Nephron progenitor cell (in vitro differentiated cells): Measurements from ENCODE around the gene RBM45.

Experiments used
- DNase-seq: peaks from one replicate; pipeline ENCODE4 v3.0.0; 2021
- H3K27ac Mint-ChIP-seq: 2 replicates; pipeline ENCODE4 v1.8.0; 2021; ENCODE audit warnings: mild to moderate bottlenecking, moderate library complexity, mixed read lengths
- H3K27me3 Mint-ChIP-seq: 2 replicates; pipeline ENCODE4 v1.8.0; 2021; ENCODE audit warnings: mild to moderate bottlenecking, low read depth, mixed read lengths; ENCODE audit not compliant: poor library complexity
- H3K36me3 Mint-ChIP-seq: 2 replicates; pipeline ENCODE4 v1.8.0; 2021; ENCODE audit warnings: low read depth, mixed read lengths
- H3K4me1 Mint-ChIP-seq: 2 replicates; pipeline ENCODE4 v1.8.0; 2021; ENCODE audit warnings: mixed read lengths
- H3K4me3 Mint-ChIP-seq: 2 replicates; pipeline ENCODE4 v1.8.0; 2021; ENCODE audit warnings: mild to moderate bottlenecking, moderate library complexity, mixed read lengths
- H3K9me3 Mint-ChIP-seq: 2 replicates; pipeline ENCODE4 v1.8.0; 2021; ENCODE audit warnings: mild to moderate bottlenecking, moderate library complexity, mixed read lengths
- CTCF ChIP-seq: fragments of 200-600 bp; sonication (generic); IDR thresholded peaks from 2 replicates; pipeline ENCODE4 v1.5.0; 2021; ENCODE audit warnings: antibody characterized with exemption

Gene RBM45

GRCh38 chr2:178070824-178071223, 41.4 kb upstream of the RBM45 start:
- H3K4me3 Mint-ChIP-seq = no peak overlapping the region
- TF ChIP-seq CTCF = no peak
- peaks cover 14% of the 10 kb centered on the region for H3K4me1 Mint-ChIP-seq
- no peaks in the 10 kb centered on the region for H3K9me3 Mint-ChIP-seq
- H3K27me3 Mint-ChIP-seq = peaks cover 53% of the 10 kb centered on the region
- no peak overlapping the region for H3K27ac Mint-ChIP-seq
- no peak for DNase-seq
- no peaks in the 10 kb centered on the region for H3K36me3 Mint-ChIP-seq

GRCh38 chr2:178072000-178072382, 40.2 kb upstream of the RBM45 start:
- H3K9me3 Mint-ChIP-seq = no peaks in the 10 kb centered on the region
- no peak for DNase-seq
- no peak for TF ChIP-seq CTCF
- peak overlapping the region; percentile 93 for H3K4me3 Mint-ChIP-seq
- H3K27ac Mint-ChIP-seq = no peak overlapping the region
- no peaks in the 10 kb centered on the region for H3K36me3 Mint-ChIP-seq
- H3K4me1 Mint-ChIP-seq = peaks cover 14% of the 10 kb centered on the region
- peaks cover 57% of the 10 kb centered on the region for H3K27me3 Mint-ChIP-seq

- H3K4me3 Mint-ChIP-seq = peak within 1 kb of the TSS; percentile 93
- no peaks in the 10 kb centered on the region for H3K9me3 Mint-ChIP-seq
- no peaks in the 10 kb centered on the region for H3K36me3 Mint-ChIP-seq
- no peak for TF ChIP-seq CTCF
- peaks cover 57% of the 10 kb centered on the region for H3K27me3 Mint-ChIP-seq
- peak within 1 kb of the TSS; percentile 88 for H3K27ac Mint-ChIP-seq
- DNase-seq = peak; percentile 87
- H3K4me1 Mint-ChIP-seq = peaks cover 14% of the 10 kb centered on the region
These were observed 39.6 kb upstream of the RBM45 start, which contains the start of gene PDE11A for GRCh38 chr2:178072383-178073301. Gene PDE11A, minus strand, starts transcription at chr2:178072777. Its CDS starts 340 bp downstream, at chr2:178072437.

- H3K27ac Mint-ChIP-seq = no peak overlapping the region
- TF ChIP-seq CTCF = no peak
- no peak for DNase-seq
- peaks cover 14% of the 10 kb centered on the region for H3K4me1 Mint-ChIP-seq
- peaks cover 50% of the 10 kb centered on the region for H3K27me3 Mint-ChIP-seq
- no peak overlapping the region for H3K4me3 Mint-ChIP-seq
- H3K36me3 Mint-ChIP-seq = no peaks in the 10 kb centered on the region
- no peaks in the 10 kb centered on the region for H3K9me3 Mint-ChIP-seq
These were observed 37.9 kb upstream of the RBM45 start for GRCh38 chr2:178074123-178075005.

- Mint-ChIP-seq H3K27me3 (peaks cover 45% of the 10 kb centered on the region), H3K4me3 (no peak overlapping the region)
These were observed 37.3 kb upstream of the RBM45 start for GRCh38 chr2:178075006-178075326.

More at GRCh38 chr2:178075006-178075326, 37.3 kb upstream of the RBM45 start:
- Mint-ChIP-seq H3K4me1 (peaks cover 14% of the 10 kb centered on the region), H3K9me3 (peaks cover 1% of the 10 kb centered on the region), H3K36me3 (no peaks in the 10 kb centered on the region), H3K27ac (no peak overlapping the region)
- no peak for DNase-seq
- no peak for TF ChIP-seq CTCF
